ENCODE measurements around the gene CREB3L2. TPM values are rescaled to one million over a fixed set of nuclear protein-coding genes. Genes with fewer than 3 reads are reported as not detected.
"Not testable (repeated sequence)": the region's sequence is repeated elsewhere in the genome, so short reads cannot be mapped to it uniquely, and the experiment has no call there.

Gene CREB3L2
- total RNA-seq, 1 experiment from 2014 or later = 41.2 TPM

GRCh38 chr7:137985253-137985896 lies 16.5 kb downstream of the CREB3L2 start:
- Histone ChIP-seq H4K20me1 (ENCODE audit: insufficient read depth) (no peaks in the 10 kb centered on the region), H3K27ac (no peak overlapping the region), H3K36me3 (ENCODE audit: low read depth) (no peaks in the 10 kb centered on the region; the same call in 1 of the 2 replicates), H3F3A (ENCODE audit: insufficient read depth, low read depth) (peaks cover 18% of the 10 kb centered on the region), H3K9me2 (ENCODE audit: insufficient read depth) (no peaks in the 10 kb centered on the region), H3K4me1 (replicated peaks; ENCODE audit: insufficient read depth) (peaks cover 22% of the 10 kb centered on the region), H3K79me2 (ENCODE audit: low read depth) (peaks cover 76% of the 10 kb centered on the region), H2AFZ (no peak overlapping the region), H3K27me3 (ENCODE audit: insufficient read depth, low read depth) (no peaks in the 10 kb centered on the region), H3K4me2 (no peak overlapping the region), H3K4me3 (no peak overlapping the region), H3K9me3 (ENCODE audit: insufficient read depth, low read depth) (no peaks in the 10 kb centered on the region)
- no peak for DNase-seq
- CTCF ChIA-PET = no interaction called here
- intact Hi-C loops (cut with micrococcal nuclease; ENCODE audit: unreplicated experiment) = no loop called here
- POLR2A ChIA-PET (ENCODE audit: unreplicated experiment) = no interaction called here
- TF ChIP-seq EZH2 (IDR thresholded peaks at IDR 0.05; ENCODE audit: low read depth) = no peak
- TF ChIP-seq, protein P1, sequence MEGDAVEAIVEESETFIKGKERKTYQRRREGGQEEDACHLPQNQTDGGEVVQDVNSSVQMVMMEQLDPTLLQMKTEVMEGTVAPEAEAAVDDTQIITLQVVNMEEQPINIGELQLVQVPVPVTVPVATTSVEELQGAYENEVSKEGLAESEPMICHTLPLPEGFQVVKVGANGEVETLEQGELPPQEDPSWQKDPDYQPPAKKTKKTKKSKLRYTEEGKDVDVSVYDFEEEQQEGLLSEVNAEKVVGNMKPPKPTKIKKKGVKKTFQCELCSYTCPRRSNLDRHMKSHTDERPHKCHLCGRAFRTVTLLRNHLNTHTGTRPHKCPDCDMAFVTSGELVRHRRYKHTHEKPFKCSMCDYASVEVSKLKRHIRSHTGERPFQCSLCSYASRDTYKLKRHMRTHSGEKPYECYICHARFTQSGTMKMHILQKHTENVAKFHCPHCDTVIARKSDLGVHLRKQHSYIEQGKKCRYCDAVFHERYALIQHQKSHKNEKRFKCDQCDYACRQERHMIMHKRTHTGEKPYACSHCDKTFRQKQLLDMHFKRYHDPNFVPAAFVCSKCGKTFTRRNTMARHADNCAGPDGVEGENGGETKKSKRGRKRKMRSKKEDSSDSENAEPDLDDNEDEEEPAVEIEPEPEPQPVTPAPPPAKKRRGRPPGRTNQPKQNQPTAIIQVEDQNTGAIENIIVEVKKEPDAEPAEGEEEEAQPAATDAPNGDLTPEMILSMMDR (conservative IDR thresholded peaks at IDR 0.05) = no peak
- no TSS peak for BruUV-seq (replicated peaks)

- intact Hi-C loops (cut with micrococcal nuclease; ENCODE audit: unreplicated experiment) = no loop called here
- H3K4me1 ChIP-seq (replicated peaks; ENCODE audit: insufficient read depth) = peaks cover 32% of the 10 kb centered on the region
- POLR2A ChIA-PET (ENCODE audit: unreplicated experiment) = interaction anchor here (0.5 to 0.7 kb wide), 2 partner anchors 185 to 1342 kb away, joined by 3 to 14 read pairs; no protein-coding TSS in a partner anchor
- no peak overlapping the region for H3K4me3 ChIP-seq
- peaks cover 75% of the 10 kb centered on the region for H3K79me2 ChIP-seq (ENCODE audit: low read depth)
- TF ChIP-seq EZH2 (IDR thresholded peaks at IDR 0.05; ENCODE audit: low read depth) = no peak
- TF ChIP-seq, protein P1 (conservative IDR thresholded peaks at IDR 0.05) = no peak
- no peak overlapping the region for H3K4me2 ChIP-seq
- H3F3A ChIP-seq (ENCODE audit: insufficient read depth, low read depth) = peaks cover 27% of the 10 kb centered on the region
- DNase-seq = no peak
- no peaks in the 10 kb centered on the region; the same call in 1 of the 2 replicates for H3K36me3 ChIP-seq (ENCODE audit: low read depth)
- H4K20me1 ChIP-seq (ENCODE audit: insufficient read depth) = no peaks in the 10 kb centered on the region
- H3K9me2 ChIP-seq (ENCODE audit: insufficient read depth) = no peaks in the 10 kb centered on the region
- H3K27ac ChIP-seq = no peak overlapping the region
- no peaks in the 10 kb centered on the region for H3K27me3 ChIP-seq (ENCODE audit: insufficient read depth, low read depth)
- CTCF ChIA-PET = interaction anchor here (0.6 kb wide), 1 partner anchor 1557 kb away, joined by 5 read pairs; no protein-coding TSS in a partner anchor
- no peaks in the 10 kb centered on the region for H3K9me3 ChIP-seq (ENCODE audit: insufficient read depth, low read depth)
- BruUV-seq (replicated peaks) = no TSS peak
- no peak overlapping the region for H2AFZ ChIP-seq
These were observed 17.5 kb downstream of the CREB3L2 start for GRCh38 chr7:137984181-137985041.

DNA sequence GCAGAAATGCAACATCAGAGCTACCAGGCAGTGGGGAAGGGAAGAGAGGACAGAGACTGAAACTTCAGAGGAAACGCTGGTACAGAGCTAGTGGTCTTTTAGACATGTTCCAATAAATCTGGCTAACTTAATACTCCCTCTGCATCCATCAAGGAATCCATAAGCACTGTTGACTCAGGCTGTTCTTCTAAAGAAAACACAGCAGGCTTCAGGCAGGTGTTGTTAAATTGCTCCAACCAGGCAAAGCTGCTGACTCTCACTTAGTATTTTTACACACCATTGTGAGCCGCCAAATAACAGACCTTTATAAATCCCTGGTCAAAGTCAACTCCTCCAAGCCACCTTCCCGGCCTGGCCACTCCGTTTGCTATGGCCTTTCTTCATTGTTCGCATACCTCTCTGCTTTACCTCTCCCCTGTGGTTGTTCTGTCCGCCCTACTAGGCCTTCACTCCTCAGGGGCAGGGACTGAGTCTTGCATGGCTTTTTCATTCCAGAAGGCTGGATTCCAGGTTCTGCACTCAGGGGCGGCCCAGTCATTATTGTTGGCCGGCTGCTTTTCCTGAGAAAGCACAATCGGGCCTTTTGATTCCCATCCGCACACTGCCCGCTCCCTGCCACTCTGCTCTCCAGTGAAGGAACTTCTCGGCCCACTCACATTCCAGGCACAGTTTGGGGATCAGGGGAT lies 18.4 kb downstream of the CREB3L2 start:
- no peaks in the 10 kb centered on the region for H3K27me3 ChIP-seq (ENCODE audit: insufficient read depth, low read depth)
- CTCF ChIA-PET = no interaction called here
- peaks cover 41% of the 10 kb centered on the region for H3K4me1 ChIP-seq (replicated peaks; ENCODE audit: insufficient read depth)
- H3K9me3 ChIP-seq (ENCODE audit: insufficient read depth, low read depth) = no peaks in the 10 kb centered on the region
- POLR2A ChIA-PET (ENCODE audit: unreplicated experiment) = no interaction called here
- H3K36me3 ChIP-seq (ENCODE audit: low read depth) = no peaks in the 10 kb centered on the region; the same call in 1 of the 2 replicates
- no peaks in the 10 kb centered on the region for H3K9me2 ChIP-seq (ENCODE audit: insufficient read depth)
- H3K4me3 ChIP-seq = no peak overlapping the region
- H3K4me2 ChIP-seq = no peak overlapping the region
- peaks cover 37% of the 10 kb centered on the region for H3F3A ChIP-seq (ENCODE audit: insufficient read depth, low read depth)
- H4K20me1 ChIP-seq (ENCODE audit: insufficient read depth) = no peaks in the 10 kb centered on the region
- no peak overlapping the region for H3K27ac ChIP-seq
- TF ChIP-seq, protein P1 (conservative IDR thresholded peaks at IDR 0.05) = no peak
- TF ChIP-seq EZH2 (IDR thresholded peaks at IDR 0.05; ENCODE audit: low read depth) = no peak
- H3K79me2 ChIP-seq (ENCODE audit: low read depth) = peaks cover 70% of the 10 kb centered on the region
- BruUV-seq (replicated peaks) = no TSS peak
- DNase-seq = no peak
- intact Hi-C loops (cut with micrococcal nuclease; ENCODE audit: unreplicated experiment) = no loop called here
- no peak overlapping the region for H2AFZ ChIP-seq

DNA sequence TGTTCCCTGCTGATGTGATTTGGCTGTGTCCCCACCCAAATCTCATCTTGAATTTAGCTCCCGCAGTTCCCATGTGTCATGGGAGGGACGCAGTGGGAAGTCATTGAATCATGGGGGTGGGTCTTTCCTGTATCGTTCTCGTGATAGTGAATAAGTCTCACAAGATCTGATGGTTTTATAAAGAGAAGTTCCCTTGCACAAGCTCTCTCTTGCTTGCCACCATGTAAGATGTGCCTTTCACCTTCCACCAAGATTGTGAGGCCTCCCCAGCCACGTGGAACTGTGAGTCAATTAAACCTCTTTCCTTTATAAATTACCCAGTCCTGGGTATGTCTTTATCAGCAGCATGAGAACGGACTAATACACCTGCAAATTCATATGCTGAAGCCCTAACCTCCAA lies 19.5 kb downstream of the CREB3L2 start:
- BruUV-seq (replicated peaks); DNase-seq; H3K9me2 ChIP-seq (ENCODE audit: insufficient read depth); H4K20me1 ChIP-seq (ENCODE audit: insufficient read depth); POLR2A ChIA-PET (ENCODE audit: unreplicated experiment); H2AFZ ChIP-seq; CTCF ChIA-PET; H3K36me3 ChIP-seq (ENCODE audit: low read depth); H3K9me3 ChIP-seq (ENCODE audit: insufficient read depth, low read depth); intact Hi-C loops (cut with micrococcal nuclease; ENCODE audit: unreplicated experiment); H3K27me3 ChIP-seq (ENCODE audit: insufficient read depth, low read depth); H3K4me3 ChIP-seq: not testable (repeated sequence)
- Histone ChIP-seq H3K79me2 (ENCODE audit: low read depth) (peaks cover 75% of the 10 kb centered on the region), H3K4me1 (replicated peaks; ENCODE audit: insufficient read depth) (peaks cover 52% of the 10 kb centered on the region), H3F3A (ENCODE audit: insufficient read depth, low read depth) (peaks cover 48% of the 10 kb centered on the region), H3K27ac (peak overlapping the region; percentile 92), H3K4me2 (peak overlapping the region; percentile 64)

Measured in PC-9 (cell line).